ENCODE measurements around the gene ALDH3B2.
"Not testable (repeated sequence)": the region's sequence is repeated elsewhere in the genome, so short reads cannot be mapped to it uniquely, and the experiment has no call there.

Gene ALDH3B2

GRCh38 chr11:67674442-67674871, at the start of gene ALDH3B2:
ALDH3B2 (minus strand) TSS chr11:67674623; CDS start chr11:67666935, 7,688 bp downstream.
- no peak for DNase-seq

GRCh38 chr11:67723036-67723435, 48.6 kb upstream of the ALDH3B2 start:
- not testable (repeated sequence) for DNase-seq

- DNase-seq, result not testable (repeated sequence)
These were observed 41.8 kb upstream of the ALDH3B2 start for GRCh38 chr11:67716226-67716625.

GRCh38 chr11:67715801-67716200, 41.4 kb upstream of the ALDH3B2 start:
- not testable (repeated sequence) for DNase-seq

GRCh38 chr11:67713892-67714509, 39.6 kb upstream of the ALDH3B2 start:
- not testable (repeated sequence) for DNase-seq

- DNase-seq, result not testable (repeated sequence)
These were observed 37.3 kb upstream of the ALDH3B2 start for GRCh38 chr11:67711676-67712075.

GRCh38 chr11:67711212-67711611, 36.8 kb upstream of the ALDH3B2 start:
- DNase-seq, result not testable (repeated sequence)

- DNase-seq, result not testable (repeated sequence)
These were observed 35.4 kb upstream of the ALDH3B2 start for GRCh38 chr11:67709806-67710205.

- DNase-seq, result no peak
These were observed 30.8 kb upstream of the ALDH3B2 start for GRCh38 chr11:67705264-67705663.

GRCh38 chr11:67704524-67704923, 30.1 kb upstream of the ALDH3B2 start:
- DNase-seq, result no peak

GRCh38 chr11:67703709-67704108, 29.3 kb upstream of the ALDH3B2 start:
- not testable (repeated sequence) for DNase-seq

- no peak for DNase-seq
These were observed 26.3 kb upstream of the ALDH3B2 start for GRCh38 chr11:67700548-67701262.

- no peak for DNase-seq
These were observed 25.7 kb upstream of the ALDH3B2 start for GRCh38 chr11:67700141-67700540.

GRCh38 chr11:67699521-67699920, 25.1 kb upstream of the ALDH3B2 start:
- DNase-seq, result no peak

GRCh38 chr11:67698247-67698646, 23.8 kb upstream of the ALDH3B2 start:
- DNase-seq, result no peak

GRCh38 chr11:67697846-67698245, 23.4 kb upstream of the ALDH3B2 start:
- no peak for DNase-seq

GRCh38 chr11:67696998-67697397, 22.6 kb upstream of the ALDH3B2 start:
- DNase-seq, result no peak

- DNase-seq, result no peak
These were observed 21.2 kb upstream of the ALDH3B2 start for GRCh38 chr11:67695606-67696005.

GRCh38 chr11:67694875-67695555, 20.6 kb upstream of the ALDH3B2 start:
- DNase-seq, result no peak

- DNase-seq, result no peak
These were observed 16.7 kb upstream of the ALDH3B2 start for GRCh38 chr11:67691149-67691548.

- no peak for DNase-seq
These were observed 14.8 kb upstream of the ALDH3B2 start for GRCh38 chr11:67689178-67689577.

- no peak for DNase-seq
These were observed 13.6 kb upstream of the ALDH3B2 start for GRCh38 chr11:67687986-67688385.

GRCh38 chr11:67685641-67686332, 11.4 kb upstream of the ALDH3B2 start:
- DNase-seq, result not testable (repeated sequence)
